OCI-LY1 (cell line): ENCODE data around the gene FBN2.

ENCODE experiments used
- H2AFZ ChIP-seq: fragments of 200-600 bp; sonication (generic), shearing (Covaris generic); 2 replicates; pipeline ENCODE4 v1.6.0; 2014; ENCODE audit warnings: antibody characterized with exemption, mild to moderate bottlenecking, low read length
- H3F3A ChIP-seq: fragments of 200-600 bp; sonication (generic), shearing (Covaris generic); 2 replicates; pipeline ENCODE4 v1.6.0; 2014; ENCODE audit warnings: mild to moderate bottlenecking, antibody characterized with exemption, low read length, moderate library complexity; ENCODE audit not compliant: insufficient read depth
- H3K27ac ChIP-seq: fragments of 200-600 bp; sonication (generic); 2 replicates; pipeline ENCODE4 v1.5.1; 2014; ENCODE audit warnings: low read length, mixed run types, mild to moderate bottlenecking, low read depth; ENCODE audit not compliant: poor library complexity, severe bottlenecking
- H3K27me3 ChIP-seq: fragments of 200-600 bp; sonication (generic); 2 replicates; pipeline ENCODE4 v1.6.0; 2014; ENCODE audit warnings: antibody characterized with exemption, mild to moderate bottlenecking, low read length, moderate library complexity; ENCODE audit not compliant: insufficient read depth
- H3K36me3 ChIP-seq: fragments of 200-600 bp; sonication (generic); 2 replicates; pipeline ENCODE4 v1.6.1; 2014; ENCODE audit warnings: mild to moderate bottlenecking, antibody characterized with exemption, low read length, moderate library complexity, mixed read lengths; ENCODE audit not compliant: insufficient read depth
- H3K4me1 ChIP-seq: fragments of 200-600 bp; sonication (generic); 2 replicates; pipeline ENCODE4 v1.5.1; 2014; ENCODE audit warnings: mild to moderate bottlenecking, low read length, moderate library complexity; ENCODE audit not compliant: insufficient read depth, severe bottlenecking
- H3K4me2 ChIP-seq: fragments of 200-600 bp; sonication (generic), shearing (Covaris generic); 2 replicates; pipeline ENCODE4 v1.6.1; 2014; ENCODE audit warnings: low read length
- H3K4me3 ChIP-seq: fragments of 200-600 bp; sonication (generic); 2 replicates; pipeline ENCODE4 v1.5.1; 2014; ENCODE audit warnings: low read length, low read depth, mild to moderate bottlenecking, mixed read lengths; ENCODE audit not compliant: poor library complexity, severe bottlenecking
- H3K79me2 ChIP-seq: fragments of 200-600 bp; shearing (Covaris generic); 2 replicates; pipeline ENCODE4 v1.6.1; 2016; ENCODE audit warnings: mixed run types, low read length, mixed read lengths; ENCODE audit not compliant: insufficient read depth
- H3K9ac ChIP-seq: fragments of 200-600 bp; sonication (generic), shearing (Covaris generic); 2 replicates; pipeline ENCODE4 v1.6.1; 2014; ENCODE audit warnings: mild to moderate bottlenecking, low read length, mixed read lengths
- H3K9me2 ChIP-seq: fragments of 200-600 bp; sonication (generic), shearing (Covaris generic); 2 replicates; pipeline ENCODE4 v1.6.1; 2014; ENCODE audit warnings: low read depth, mild to moderate bottlenecking, low read length, mixed read lengths
- H3K9me3 ChIP-seq: fragments of 200-600 bp; shearing (Covaris generic); 2 replicates; pipeline ENCODE4 v1.6.1; 2014; ENCODE audit warnings: low read length, mixed read lengths
- H4K20me1 ChIP-seq: fragments of 200-600 bp; sonication (generic), shearing (Covaris generic); 2 replicates; pipeline ENCODE4 v1.6.0; 2016; ENCODE audit warnings: mild to moderate bottlenecking, low read length; ENCODE audit not compliant: insufficient read depth
- EZH2 ChIP-seq: fragments of 200-600 bp; sonication (generic), shearing (Covaris generic); IDR thresholded peaks from 2 replicates; pipeline ENCODE4 v1.8.0; 2017; ENCODE audit warnings: borderline replicate concordance, mixed run types, mild to moderate bottlenecking, antibody characterized with exemption, low read length, moderate library complexity, mixed read lengths
- TF ChIP-seq, protein P1 (sequence below): fragments of 200-600 bp; sonication (generic), shearing (Covaris generic); IDR thresholded peaks from 2 replicates; pipeline ENCODE4 v1.5.1; 2017; ENCODE audit warnings: mild to moderate bottlenecking, antibody characterized with exemption, low read length, moderate library complexity, mixed read lengths

FBN2 gene

GRCh38 chr5:128538000-128538249, at the start of gene FBN2:
FBN2 (minus strand) TSS chr5:128538245; CDS start chr5:128537603, 642 bp downstream.
- no peak within 1 kb of the TSS for H2AFZ ChIP-seq
- no peaks in the 10 kb centered on the region for H3K9me2 ChIP-seq
- H3K9me3 ChIP-seq, result no peaks in the 10 kb centered on the region
- no peaks in the 10 kb centered on the region for H4K20me1 ChIP-seq
- no peak within 1 kb of the TSS for H3K4me2 ChIP-seq
- H3K27ac ChIP-seq, result no peak within 1 kb of the TSS
- no peaks in the 10 kb centered on the region for H3K36me3 ChIP-seq
- no peaks in the 10 kb centered on the region for H3F3A ChIP-seq
- no peak for TF ChIP-seq EZH2
- TF ChIP-seq, protein P1, sequence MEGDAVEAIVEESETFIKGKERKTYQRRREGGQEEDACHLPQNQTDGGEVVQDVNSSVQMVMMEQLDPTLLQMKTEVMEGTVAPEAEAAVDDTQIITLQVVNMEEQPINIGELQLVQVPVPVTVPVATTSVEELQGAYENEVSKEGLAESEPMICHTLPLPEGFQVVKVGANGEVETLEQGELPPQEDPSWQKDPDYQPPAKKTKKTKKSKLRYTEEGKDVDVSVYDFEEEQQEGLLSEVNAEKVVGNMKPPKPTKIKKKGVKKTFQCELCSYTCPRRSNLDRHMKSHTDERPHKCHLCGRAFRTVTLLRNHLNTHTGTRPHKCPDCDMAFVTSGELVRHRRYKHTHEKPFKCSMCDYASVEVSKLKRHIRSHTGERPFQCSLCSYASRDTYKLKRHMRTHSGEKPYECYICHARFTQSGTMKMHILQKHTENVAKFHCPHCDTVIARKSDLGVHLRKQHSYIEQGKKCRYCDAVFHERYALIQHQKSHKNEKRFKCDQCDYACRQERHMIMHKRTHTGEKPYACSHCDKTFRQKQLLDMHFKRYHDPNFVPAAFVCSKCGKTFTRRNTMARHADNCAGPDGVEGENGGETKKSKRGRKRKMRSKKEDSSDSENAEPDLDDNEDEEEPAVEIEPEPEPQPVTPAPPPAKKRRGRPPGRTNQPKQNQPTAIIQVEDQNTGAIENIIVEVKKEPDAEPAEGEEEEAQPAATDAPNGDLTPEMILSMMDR, result no peak
- no peak within 1 kb of the TSS for H3K4me3 ChIP-seq
- H3K79me2 ChIP-seq, result no peaks in the 10 kb centered on the region
- H3K27me3 ChIP-seq, result no peaks in the 10 kb centered on the region
- H3K9ac ChIP-seq, result no peak within 1 kb of the TSS
- H3K4me1 ChIP-seq, result no peaks in the 10 kb centered on the region

DNA sequence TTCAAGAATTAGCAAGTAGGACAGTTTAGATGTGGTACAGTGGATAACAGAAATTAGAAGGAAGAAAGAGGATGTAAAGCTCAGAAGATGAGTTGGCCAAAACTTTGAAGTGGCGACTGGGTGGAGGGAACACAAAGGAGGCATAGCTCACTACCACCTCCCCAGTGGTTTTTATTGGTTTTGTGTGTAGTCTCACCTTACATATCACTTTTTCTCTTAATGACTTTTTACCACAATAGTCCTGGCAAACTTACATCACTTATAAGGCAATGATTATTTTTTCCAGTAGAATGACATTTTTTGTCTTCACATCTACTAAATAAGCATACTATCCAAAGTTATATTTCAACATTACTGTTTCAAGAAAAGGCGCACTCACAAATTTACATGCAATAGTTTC, 49.2 kb upstream of the FBN2 start:
- no peaks in the 10 kb centered on the region for H4K20me1 ChIP-seq
- H3K27me3 ChIP-seq, result no peaks in the 10 kb centered on the region
- no peaks in the 10 kb centered on the region for H3K9me3 ChIP-seq
- no peak overlapping the region for H2AFZ ChIP-seq
- H3K9me2 ChIP-seq, result no peaks in the 10 kb centered on the region
- H3K4me3 ChIP-seq, result no peak overlapping the region
- TF ChIP-seq, protein P1, result no peak
- TF ChIP-seq EZH2, result no peak
- no peaks in the 10 kb centered on the region for H3F3A ChIP-seq
- no peaks in the 10 kb centered on the region for H3K36me3 ChIP-seq
- no peak overlapping the region for H3K27ac ChIP-seq
- no peaks in the 10 kb centered on the region for H3K79me2 ChIP-seq
- H3K4me1 ChIP-seq, result no peaks in the 10 kb centered on the region
- H3K9ac ChIP-seq, result no peak overlapping the region
- H3K4me2 ChIP-seq, result no peak overlapping the region

- TF ChIP-seq, protein P1, result no peak
- no peak for TF ChIP-seq EZH2
- Histone ChIP-seq H3K4me3 (no peak overlapping the region), H3F3A (no peaks in the 10 kb centered on the region), H2AFZ (no peak overlapping the region), H3K36me3 (no peaks in the 10 kb centered on the region), H3K27me3 (no peaks in the 10 kb centered on the region), H4K20me1 (no peaks in the 10 kb centered on the region), H3K4me2 (no peak overlapping the region), H3K9me3 (no peaks in the 10 kb centered on the region), H3K4me1 (no peaks in the 10 kb centered on the region), H3K9ac (no peak overlapping the region), H3K9me2 (no peaks in the 10 kb centered on the region), H3K79me2 (no peaks in the 10 kb centered on the region), H3K27ac (no peak overlapping the region)
Observed at GRCh38 chr5:128586848-128587247, 48.8 kb upstream of the FBN2 start.
